HG02852 (cell line): ENCODE data around the gene IAH1.

ENCODE experiments used
- ATAC-seq: cut with Tn5 transposase; IDR thresholded peaks from one replicate; pipeline ENCODE4 v1.9.1; 2021; ENCODE audit warnings: mild to moderate bottlenecking, moderate library complexity; ENCODE audit not compliant: unreplicated experiment

Gene IAH1

GRCh38 chr2:9525266-9525665 is 50.9 kb downstream of the IAH1 start:
- ATAC-seq, result no peak

- ATAC-seq, result no peak
Observed at GRCh38 chr2:9527995-9528787, 53.8 kb downstream of the IAH1 start.

- ATAC-seq, result no peak
Observed at GRCh38 chr2:9532421-9532820, 58.1 kb downstream of the IAH1 start.

- ATAC-seq, result no peak
Observed at GRCh38 chr2:9533663-9534062, 59.3 kb downstream of the IAH1 start.

GRCh38 chr2:9535177-9535576 is 60.8 kb downstream of the IAH1 start:
- no peak for ATAC-seq

- ATAC-seq, result no peak
Observed at GRCh38 chr2:9536504-9536903, 62.2 kb downstream of the IAH1 start.

- ATAC-seq, result no peak
Observed at GRCh38 chr2:9538000-9538507, 63.7 kb downstream of the IAH1 start.
